Psoas muscle (tissue), 8 donors: ENCODE measurements around the gene GRIP1. TPM values are rescaled to one million over a fixed set of nuclear protein-coding genes. Genes with fewer than 3 reads are reported as not detected.

ENCODE experiments used
- ATAC-seq, 4 donors: fragments of 200-7000 bp; cut with Tn5 transposase; one replicate each; pipeline ENCODE4 v1.9.1; 2020; ENCODE audit warnings: moderate library complexity in 3 of 4, mild to moderate bottlenecking in 2 of 4
- DNase-seq, 2 donors: peaks; one replicate each; pipeline ENCODE4 v3.0.0-alpha.2; 2020
- H3K27ac ChIP-seq: fragments of 200-600 bp; one replicate; pipeline ENCODE4 v1.8.0; 2022
- H3K27me3 ChIP-seq, 3 donors: fragments of 200-600 bp in 1 of 3; one replicate each; pipeline versions ENCODE4 v1.6.1 to v1.8.0; 2013 to 2022; ENCODE audit warnings: low read length in 2 of 3, mild to moderate bottlenecking in 2 of 3, moderate library complexity in 1 of 3; ENCODE audit not compliant: insufficient read depth in 3 of 3
- H3K36me3 ChIP-seq, 2 donors: fragments of 200-600 bp in 1 of 2; one replicate each; pipeline versions ENCODE4 v1.6.1 to v1.8.0; 2013 to 2022; ENCODE audit warnings: low read depth in 1 of 2, mild to moderate bottlenecking in 1 of 2, moderate library complexity in 1 of 2; ENCODE audit not compliant: insufficient read depth in 1 of 2
- H3K4me1 ChIP-seq: fragments of 200-600 bp; one replicate; pipeline ENCODE4 v1.8.0; 2022
- H3K4me3 ChIP-seq: fragments of 200-600 bp; one replicate; pipeline ENCODE4 v1.8.0; 2022; ENCODE audit warnings: mild to moderate bottlenecking
- H3K9me3 ChIP-seq: fragments of 200-600 bp; one replicate; pipeline ENCODE4 v1.8.0; 2022
- CTCF ChIP-seq: fragments of 200-600 bp; IDR thresholded peaks from one replicate; pipeline ENCODE4 v1.8.0; 2022; ENCODE audit warnings: antibody characterized with exemption
- WGBS, 3 donors: extraction: QIAGEN DNeasy Blood & Tissue Kit; methylation state at CpG; one replicate each; pipeline versions ENCODE4 v1.1.6 to v1.1.7; 2013; 5-methylcytosine and 5-hydroxymethylcytosine counted together
- intact Hi-C, 2 donors: fragments of 100-400 bp; cut with DNase I; formaldehyde crosslinking; loops; one replicate each; pipeline versions ENCODE4 v1.11.0 to v1.14.2; 2022
- polyA plus RNA-seq, 3 donors: library from polyadenylated mRNA; stranded (reverse); fragments of 200-250 nt; gene quantifications; one replicate each; pipeline ENCODE4 v1.2.3, GENCODE V29; 2013
- total RNA-seq, 4 donors: library from RNA; stranded (reverse); fragmentation: NEBNext Ultra II Directional in 2 of 4; extraction: Animal tissue kit (Norgen Biotek cat#: 25700) in 2 of 4; gene quantifications; one replicate each; pipeline versions ENCODE4 v1.2.1 to v1.2.4, GENCODE V29; 2021 to 2023
- donor health status: healthy with polysubstance abuse.
- donor health status: DM: no; HTN: no; CAD: no; lungs with moderate emphysema.
- donor health status: Bipolar disorder and iron deficiency.
- donor health status: healthy.
- donor health status: DM: yes; HTN: yes; CAD: no.
- donor health status: DM: no; HTN: no; CAD: no.
- donor health status: DM: no; HTN: no; CAD: no.
- donor health status: DM: yes; HTN: yes; CAD: no.

GRIP1 gene
- total and polyA plus RNA-seq, 7 donors, result 0.05 to 4.1 (median 1.6) TPM

GRCh38 chr12:66387117-66387516 lies 291.8 kb downstream of the GRIP1 start:
- 69 to 92% (median 87%) methylated on average over 1 of the region's 1 CpG for WGBS, 3 donors
- no peak for TF ChIP-seq CTCF
- intact Hi-C loops, result no loop called here
- Histone ChIP-seq H3K27ac (no peak overlapping the region), H3K4me3 (no peak overlapping the region), H3K9me3 (no peaks in the 10 kb centered on the region), H3K27me3 (no peaks in the 10 kb centered on the region), H3K4me1 (no peaks in the 10 kb centered on the region), H3K36me3 (no peaks in the 10 kb centered on the region)
- ATAC-seq (no peak), DNase-seq (no peak)

- intact Hi-C loops, result no loop called here
- H3K4me3 ChIP-seq, result no peak overlapping the region
- WGBS, 3 donors, result 92 to 95% (median 94%) methylated on average over 5 of the region's 5 CpGs
Observed at GRCh38 chr12:66380769-66381535, 297.9 kb downstream of the GRIP1 start.

GRCh38 chr12:66379616-66380015 lies 299.3 kb downstream of the GRIP1 start:
- Histone ChIP-seq H3K36me3 (no peaks in the 10 kb centered on the region), H3K9me3 (no peaks in the 10 kb centered on the region), H3K4me1 (no peaks in the 10 kb centered on the region), H3K27ac (no peak overlapping the region), H3K27me3 (no peaks in the 10 kb centered on the region), H3K4me3 (no peak overlapping the region)
- ATAC-seq (no peak), DNase-seq (no peak)
- WGBS, 3 donors, result 93 to 97% (median 93%) methylated on average over 6 of the region's 6 CpGs
- intact Hi-C loops, result no loop called here
- TF ChIP-seq CTCF, result no peak

More at GRCh38 chr12:66380769-66381535, 297.9 kb downstream of the GRIP1 start:
- ATAC-seq, result no peak
- no peak for DNase-seq
- Histone ChIP-seq H3K9me3 (no peaks in the 10 kb centered on the region), H3K4me1 (no peaks in the 10 kb centered on the region), H3K36me3 (no peaks in the 10 kb centered on the region), H3K27me3 (no peaks in the 10 kb centered on the region), H3K27ac (no peak overlapping the region)
- TF ChIP-seq CTCF, result no peak

- no peak for ATAC-seq
Observed at GRCh38 chr12:66375560-66375959, 303.3 kb downstream of the GRIP1 start.

More at GRCh38 chr12:66375560-66375959, 303.3 kb downstream of the GRIP1 start:
- no peak for TF ChIP-seq CTCF
- Histone ChIP-seq H3K27me3 (no peaks in the 10 kb centered on the region), H3K27ac (no peak overlapping the region), H3K36me3 (no peaks in the 10 kb centered on the region), H3K4me3 (no peak overlapping the region), H3K4me1 (no peaks in the 10 kb centered on the region), H3K9me3 (no peaks in the 10 kb centered on the region)
- no peak for DNase-seq
- intact Hi-C loops, result no loop called here
- WGBS, 3 donors, result 74 to 84% (median 75%) methylated on average over 1 of the region's 1 CpG
